Fibroblast of mammary gland (primary cell): ENCODE measurements around the gene MEF2A.

Source experiments
- DNase-seq: peaks from one replicate; pipeline ENCODE4 v3.0.0-alpha.2; 2010; ENCODE audit warnings: low read depth
- H3K4me3 ChIP-seq: 2 replicates; pipeline ENCODE4 v1.5.1; 2011; ENCODE audit warnings: low read depth, mild to moderate bottlenecking, low read length, moderate library complexity; ENCODE audit not compliant: control insufficient read depth
- CTCF ChIP-seq: conservative IDR thresholded peaks from 2 replicates; pipeline ENCODE4 v1.5.1; 2011; ENCODE audit warnings: low read depth, low read length, inconsistent platforms; ENCODE audit not compliant: control insufficient read depth, insufficient read depth

Gene MEF2A

DNA sequence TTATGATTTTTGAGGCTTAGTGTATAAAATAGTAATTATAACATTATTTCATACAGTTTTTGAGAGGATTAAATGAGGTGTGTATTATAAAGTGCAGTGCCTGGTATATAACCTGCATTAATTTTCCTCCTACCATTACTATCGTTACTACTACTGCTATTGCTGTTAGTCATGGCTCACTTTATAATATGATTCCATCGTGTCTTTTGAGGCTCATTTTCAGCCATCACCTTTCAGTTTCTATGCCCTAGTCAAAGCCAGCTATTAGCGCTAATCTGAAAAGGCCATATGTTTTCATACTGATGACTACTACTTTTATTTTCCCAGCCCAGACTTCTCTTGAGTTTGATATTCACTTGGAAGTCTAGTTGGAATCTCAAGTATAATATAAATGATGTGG is 5.5 kb downstream of the MEF2A start:
- TF ChIP-seq CTCF, result no peak
- DNase-seq, result no peak
- no peak overlapping the region for H3K4me3 ChIP-seq

DNA sequence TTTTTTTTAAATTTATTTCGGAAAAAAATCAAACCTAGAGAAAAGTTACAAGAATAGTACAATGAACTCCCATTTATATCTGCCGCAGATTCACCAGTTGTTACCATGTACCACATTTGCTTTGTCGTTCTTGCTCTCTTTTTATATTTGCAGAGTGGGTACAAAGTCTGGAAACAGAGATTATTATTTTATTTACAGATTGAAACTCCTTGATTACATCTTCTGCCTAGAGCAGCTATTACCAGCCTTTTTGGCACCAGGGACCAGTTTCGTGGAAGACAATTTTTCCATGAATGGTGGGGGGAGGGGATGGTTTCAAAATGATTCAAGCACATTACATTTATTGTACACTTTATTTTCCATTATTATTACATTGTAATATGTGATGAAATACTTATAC is 8.3 kb downstream of the MEF2A start:
- no peak overlapping the region for H3K4me3 ChIP-seq
- no peak for DNase-seq
- TF ChIP-seq CTCF, result no peak

- no peak for DNase-seq
- TF ChIP-seq CTCF, result no peak
- no peak overlapping the region for H3K4me3 ChIP-seq
These were observed 8.7 kb downstream of the MEF2A start for GRCh38 chr15:99574502-99574901.

DNA sequence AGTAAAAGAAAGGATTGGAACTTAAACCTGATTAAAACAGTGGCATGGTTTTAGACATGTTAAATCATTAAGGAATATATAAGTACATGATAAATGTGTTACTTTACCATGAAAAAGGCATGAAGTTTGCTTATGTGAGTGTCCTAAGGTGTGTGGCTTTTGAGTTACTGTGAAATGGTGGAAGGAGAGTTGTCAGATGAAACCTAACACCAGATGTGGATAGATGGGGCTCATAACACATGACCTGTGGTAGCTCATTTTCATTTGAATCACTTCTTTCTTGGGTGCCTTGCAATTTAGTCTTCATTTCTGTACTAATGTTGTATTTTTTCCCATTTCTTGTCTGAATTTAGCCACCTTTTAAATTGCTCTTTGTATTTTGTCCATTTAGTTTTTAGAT is 13.0 kb downstream of the MEF2A start:
- no peak overlapping the region for H3K4me3 ChIP-seq
- TF ChIP-seq CTCF, result no peak
- peak; percentile 23 for DNase-seq

DNA sequence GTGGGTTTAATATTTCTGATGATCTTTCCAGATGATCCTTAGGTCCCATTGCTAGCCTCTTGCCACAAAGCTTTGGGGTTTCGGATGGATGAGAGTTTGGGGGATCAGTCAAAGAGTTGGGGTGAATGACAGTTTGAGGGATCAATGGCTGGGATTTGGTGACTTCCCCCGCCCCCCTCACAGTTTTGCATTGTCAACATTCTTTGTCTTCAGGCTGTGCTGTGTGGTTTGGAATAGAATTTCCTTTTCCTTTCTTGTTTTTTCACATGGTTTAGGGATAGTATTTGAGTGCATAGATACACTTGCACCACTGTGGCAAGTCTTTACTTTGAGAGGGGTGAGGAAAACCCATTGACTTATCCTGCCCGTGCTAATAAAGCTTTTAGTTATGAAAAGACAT is 14.3 kb downstream of the MEF2A start:
- DNase-seq, result no peak
- H3K4me3 ChIP-seq, result no peak overlapping the region
- TF ChIP-seq CTCF, result no peak

DNA sequence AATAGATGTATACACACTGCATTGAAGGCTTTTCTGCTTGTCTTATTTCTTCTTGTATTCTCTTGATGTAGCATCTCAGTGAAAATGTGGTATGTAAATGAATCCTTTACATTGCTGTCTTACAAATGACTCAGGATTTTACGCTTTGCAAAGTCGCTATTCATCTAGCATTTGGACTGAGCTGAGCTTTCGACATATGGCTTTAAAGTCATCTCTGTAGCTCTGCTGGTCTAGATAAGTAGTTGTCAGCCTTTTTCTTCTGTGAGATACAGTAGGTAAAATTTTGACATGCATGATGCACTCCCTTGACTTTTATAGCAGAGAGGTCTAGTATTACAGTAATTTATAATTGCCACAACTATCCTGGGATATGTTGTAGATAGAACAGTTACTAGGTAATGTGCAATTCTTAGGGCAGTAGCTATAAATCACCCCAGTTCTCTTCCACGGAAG is 16.8 kb downstream of the MEF2A start:
- H3K4me3 ChIP-seq, result no peak overlapping the region
- no peak for TF ChIP-seq CTCF
- DNase-seq, result no peak

GRCh38 chr15:99584081-99584600 is 18.4 kb downstream of the MEF2A start:
- no peak for TF ChIP-seq CTCF
- DNase-seq, result no peak
- no peak overlapping the region for H3K4me3 ChIP-seq
